IMR-90 (cell line): ENCODE results near the gene USP36. TPM values are rescaled to one million over a fixed set of nuclear protein-coding genes. Genes with fewer than 3 reads are reported as not detected.

Experiments
- ATAC-seq: fragments of 200-7000 bp; cut with Tn5 transposase; 2 replicates; pipeline ENCODE4 v1.9.1; 2020; ENCODE audit warnings: low read depth, mild to moderate bottlenecking, moderate library complexity
- BruUV-seq: library from RNA; stranded (reverse); fragments of 400-500 nt; replicated peaks from 2 replicates; lab custom pipeline; 2021; lab: Mats Ljungman, UMichigan
- CTCF ChIA-PET: fragments of 300-600 bp; formaldehyde crosslinking; extraction: SDS; loops from one replicate; lab custom pipeline; 2021; ENCODE audit warnings: antibody characterized with exemption; lab: Yijun Ruan, JAX
- POLR2A ChIA-PET: fragments of 300-600 bp; sonication (Branson Sonifier 250); formaldehyde crosslinking; loops from one replicate; lab custom pipeline; 2022; ENCODE audit warnings: antibody characterized with exemption; ENCODE audit not compliant: unreplicated experiment; lab: Charles Lee
- DNase-seq: peaks from one replicate; pipeline ENCODE4 v3.0.0; 2013
- H2AFZ ChIP-seq: replicated peaks from 2 replicates; pipeline ENCODE3; 2013; ENCODE audit warnings: low read length, mild to moderate bottlenecking; ENCODE audit not compliant: poor library complexity
- H2AK5ac ChIP-seq: 2 replicates; pipeline ENCODE4 v1.6.1; 2013; ENCODE audit warnings: low read depth, low read length, inconsistent platforms
- H2AK9ac ChIP-seq: replicated peaks from 2 replicates; pipeline ENCODE3; 2013; ENCODE audit warnings: mild to moderate bottlenecking, low read depth, low read length, moderate library complexity; ENCODE audit not compliant: poor library complexity
- H2BK120ac ChIP-seq: 2 replicates; pipeline ENCODE4 v1.6.1; 2013; ENCODE audit warnings: low read depth, low read length, inconsistent platforms
- H2BK15ac ChIP-seq: 3 replicates; pipeline ENCODE4 v1.6.1; 2013; ENCODE audit warnings: low read depth, low read length, inconsistent platforms
- H2BK20ac ChIP-seq: 2 replicates; pipeline ENCODE4 v1.6.1; 2013; ENCODE audit warnings: low read depth, mild to moderate bottlenecking, inconsistent platforms, low read length, moderate library complexity
- H2BK5ac ChIP-seq: 2 replicates; pipeline ENCODE4 v1.6.1; 2013; ENCODE audit warnings: mild to moderate bottlenecking, low read depth, low read length, inconsistent platforms; ENCODE audit not compliant: poor library complexity, severe bottlenecking
- H3K14ac ChIP-seq: replicated peaks from 2 replicates; pipeline ENCODE4 v1.6.1; 2013; ENCODE audit warnings: low read depth, low read length, inconsistent platforms
- H3K18ac ChIP-seq: 2 replicates; pipeline ENCODE4 v1.6.1; 2013; ENCODE audit warnings: low read depth, low read length, control low read depth
- H3K23ac ChIP-seq: 2 replicates; pipeline ENCODE4 v1.6.1; 2013; ENCODE audit warnings: low read depth, low read length, inconsistent platforms
- H3K27ac ChIP-seq: 2 replicates; pipeline ENCODE4 v1.5.1; 2013; ENCODE audit warnings: mild to moderate bottlenecking, control low read depth, low read length; ENCODE audit not compliant: insufficient read depth
- H3K27me3 ChIP-seq: 2 replicates; pipeline ENCODE4 v1.6.1; 2013; ENCODE audit warnings: low read length; ENCODE audit not compliant: control insufficient read depth, insufficient read depth
- H3K36me3 ChIP-seq: 2 replicates; pipeline ENCODE4 v1.6.1; 2013; ENCODE audit warnings: low read length, mixed read lengths; ENCODE audit not compliant: control insufficient read depth, insufficient read depth
- H3K4ac ChIP-seq: 2 replicates; pipeline ENCODE4 v1.6.1; 2013; ENCODE audit warnings: low read depth, low read length, inconsistent platforms
- H3K4me1 ChIP-seq: 2 replicates; pipeline ENCODE4 v1.6.1; 2013; ENCODE audit warnings: low read length, mixed read lengths; ENCODE audit not compliant: control insufficient read depth, insufficient read depth
- H3K4me2 ChIP-seq: 2 replicates; pipeline ENCODE4 v1.6.1; 2013; ENCODE audit warnings: low read depth, mild to moderate bottlenecking, control low read depth, low read length, moderate library complexity
- H3K4me3 ChIP-seq: 2 replicates; pipeline ENCODE4 v1.5.1; 2013; ENCODE audit warnings: low read depth, mild to moderate bottlenecking, control low read depth, low read length, moderate library complexity; ENCODE audit not compliant: insufficient read depth
- H3K56ac ChIP-seq: 2 replicates; pipeline ENCODE4 v1.6.1; 2013; ENCODE audit warnings: low read length, inconsistent platforms; ENCODE audit not compliant: insufficient read depth; ENCODE audit errors: extremely low read depth
- H3K79me1 ChIP-seq, 2 experiments: 2 replicates each; pipeline ENCODE4 v1.6.1; 2013; ENCODE audit warnings: low read length in 2 of 2, inconsistent platforms in 1 of 2, low read depth in 1 of 2
- H3K9ac ChIP-seq: 2 replicates; pipeline ENCODE4 v1.6.1; 2013; ENCODE audit warnings: low read depth, low read length, control low read depth
- H3K9me1 ChIP-seq: 2 replicates; pipeline ENCODE4 v1.6.1; 2013; ENCODE audit warnings: low read length, inconsistent platforms; ENCODE audit not compliant: insufficient read depth
- H3K9me3 ChIP-seq: 2 replicates; pipeline ENCODE4 v1.6.1; 2013; ENCODE audit warnings: low read length; ENCODE audit not compliant: control insufficient read depth, insufficient read depth
- H4K20me1 ChIP-seq: 2 replicates; pipeline ENCODE4 v1.6.1; 2013; ENCODE audit warnings: low read length, inconsistent platforms; ENCODE audit not compliant: insufficient read depth
- H4K5ac ChIP-seq: 2 replicates; pipeline ENCODE4 v1.6.1; 2013; ENCODE audit warnings: mild to moderate bottlenecking, low read depth, low read length, control low read depth
- H4K8ac ChIP-seq, 2 experiments: 2 replicates each; pipeline ENCODE4 v1.6.1; 2013; ENCODE audit warnings: low read depth in 2 of 2, low read length in 2 of 2, control low read depth in 1 of 2, inconsistent platforms in 1 of 2
- H4K91ac ChIP-seq: 2 replicates; pipeline ENCODE4 v1.6.1; 2013; ENCODE audit warnings: low read depth, low read length, inconsistent platforms; ENCODE audit not compliant: insufficient read depth
- BHLHE40 ChIP-seq: fragments of 150-350 bp; IDR thresholded peaks from 2 replicates; pipeline ENCODE4 v1.6.1; 2016; ENCODE audit warnings: mild to moderate bottlenecking, low read depth, low read length
- CEBPB ChIP-seq: IDR thresholded peaks from 2 replicates; pipeline ENCODE4 v1.6.1; 2012; ENCODE audit warnings: low read depth, low read length, improper control_type of control experiment
- CHD1 ChIP-seq: IDR thresholded peaks from 2 replicates; pipeline ENCODE4 v1.6.1; 2012; ENCODE audit warnings: low read depth, low read length, improper control_type of control experiment
- ELK1 ChIP-seq: fragments of 150-350 bp; IDR thresholded peaks from 2 replicates; pipeline ENCODE4 v1.6.1; 2016; ENCODE audit warnings: low read depth, mild to moderate bottlenecking, low read length, moderate library complexity, borderline replicate concordance
- FOS ChIP-seq: fragments of 150-350 bp; IDR thresholded peaks from 2 replicates; pipeline ENCODE4 v1.6.1; 2016; ENCODE audit warnings: low read depth, low read length
- MAFK ChIP-seq: IDR thresholded peaks from 2 replicates; pipeline ENCODE4 v1.6.1; 2012; ENCODE audit warnings: low read depth, low read length, improper control_type of control experiment
- MAZ ChIP-seq: IDR thresholded peaks from 2 replicates; pipeline ENCODE4 v1.6.1; 2012; ENCODE audit warnings: low read depth, mild to moderate bottlenecking, low read length, improper control_type of control experiment, moderate library complexity, borderline replicate concordance
- MXI1 ChIP-seq: IDR thresholded peaks from 2 replicates; pipeline ENCODE4 v1.6.1; 2012; ENCODE audit warnings: low read depth, mild to moderate bottlenecking, low read length, moderate library complexity, borderline replicate concordance
- NFE2L2 ChIP-seq: fragments of 150-350 bp; IDR thresholded peaks from 2 replicates; pipeline ENCODE4 v1.6.1; 2016; ENCODE audit warnings: low read depth, mild to moderate bottlenecking, low read length
- POLR2A ChIP-seq: IDR thresholded peaks from 2 replicates; pipeline ENCODE4 v1.6.1; 2012; ENCODE audit warnings: mild to moderate bottlenecking, low read depth, low read length
- RAD21 ChIP-seq: IDR thresholded peaks from 2 replicates; pipeline ENCODE4 v1.6.1; 2012; ENCODE audit warnings: low read length, improper control_type of control experiment
- RCOR1 ChIP-seq: IDR thresholded peaks from 2 replicates; pipeline ENCODE4 v1.6.1; 2012; ENCODE audit warnings: mild to moderate bottlenecking, low read length, improper control_type of control experiment; ENCODE audit not compliant: insufficient replicate concordance
- RFX5 ChIP-seq: IDR thresholded peaks from 2 replicates; pipeline ENCODE4 v1.8.0; 2012; ENCODE audit warnings: low read depth, mild to moderate bottlenecking, low read length, moderate library complexity
- SMC3 ChIP-seq: fragments of 150-350 bp; IDR thresholded peaks from 2 replicates; pipeline ENCODE4 v1.6.1; 2016; ENCODE audit warnings: low read depth, mild to moderate bottlenecking, antibody characterized with exemption, low read length, moderate library complexity
- WGBS, 2 experiments: methylation state at CpG; one replicate each; pipeline versions ENCODE4 v1.1.5 to v1.1.7; 2013; ENCODE audit warnings: missing lambda C conversion rate in 2 of 2; ENCODE audit not compliant: insufficient read length in 1 of 2; ENCODE audit errors: extremely low coverage in 2 of 2; 5-methylcytosine and 5-hydroxymethylcytosine counted together
- dilution Hi-C: fragments of 300-500 bp; cut with HindIII; formaldehyde crosslinking; loops from one replicate; pipeline ENCODE4 v1.14.3; 2018; ENCODE audit warnings: low sequenced_read_pairs; ENCODE audit not compliant: unreplicated experiment
- in situ Hi-C: fragments of 300-500 bp; cut with MboI; formaldehyde crosslinking; loops from 3 replicates; pipeline ENCODE4 v1.14.3; 2019; ENCODE audit warnings: low sequenced_read_pairs, inconsistent platforms, mixed read lengths
- intact Hi-C: fragments of 100-400 bp; cut with micrococcal nuclease; formaldehyde crosslinking; loops from 2 replicates; pipeline ENCODE4 v1.10.0; 2022
- polyA plus RNA-seq, 3 experiments: library from polyadenylated mRNA; depleted of rRNA; stranded (reverse); fragments of >200 nt; gene quantifications; 2 replicates each; pipeline ENCODE4 v1.2.3, GENCODE V29; 2012; ENCODE audit warnings: low replicate concordance in 1 of 3
- total RNA-seq: library from RNA; depleted of rRNA; stranded (reverse); fragments of >200 nt; gene quantifications from 2 replicates; pipeline ENCODE4 v1.2.3, GENCODE V29; 2012
- TF ChIP-seq, protein P1 (sequence below): conservative IDR thresholded peaks from 2 replicates; pipeline ENCODE4 v1.5.1; 2012; ENCODE audit warnings: mild to moderate bottlenecking, low read depth, low read length, improper control_type of control experiment
- TF ChIP-seq, protein P2 (sequence below): fragments of 150-350 bp; IDR thresholded peaks from 2 replicates; pipeline ENCODE4 v1.6.1; 2017; ENCODE audit warnings: mild to moderate bottlenecking, antibody characterized with exemption, low read length, low read depth

The USP36 gene
- total and polyA plus RNA-seq, 2 of the 4 experiments (the other 2 are of a cell fraction): 30.6 to 38.3 TPM

- no peak overlapping the region for H2BK120ac ChIP-seq
- H3K4ac ChIP-seq: no peak overlapping the region
- no peak overlapping the region for H4K5ac ChIP-seq
- H3K36me3 ChIP-seq: peaks cover 62% of the 10 kb centered on the region
- H3K4me3 ChIP-seq: no peak overlapping the region
- no peak overlapping the region for H4K91ac ChIP-seq
- no peak overlapping the region for H3K27ac ChIP-seq
- no peak for TF ChIP-seq FOS
- TF ChIP-seq ELK1: no peak
- TF ChIP-seq CHD1: no peak
- no peak for TF ChIP-seq MAZ
- no peak for TF ChIP-seq CEBPB
- TF ChIP-seq BHLHE40: no peak
- no peak for TF ChIP-seq MXI1
- TF ChIP-seq RAD21: no peak
- no peak for TF ChIP-seq NFE2L2
- no peak for TF ChIP-seq SMC3
- TF ChIP-seq RCOR1: no peak
- no peak for TF ChIP-seq POLR2A
- no peak for TF ChIP-seq RFX5
- TF ChIP-seq, protein P1, sequence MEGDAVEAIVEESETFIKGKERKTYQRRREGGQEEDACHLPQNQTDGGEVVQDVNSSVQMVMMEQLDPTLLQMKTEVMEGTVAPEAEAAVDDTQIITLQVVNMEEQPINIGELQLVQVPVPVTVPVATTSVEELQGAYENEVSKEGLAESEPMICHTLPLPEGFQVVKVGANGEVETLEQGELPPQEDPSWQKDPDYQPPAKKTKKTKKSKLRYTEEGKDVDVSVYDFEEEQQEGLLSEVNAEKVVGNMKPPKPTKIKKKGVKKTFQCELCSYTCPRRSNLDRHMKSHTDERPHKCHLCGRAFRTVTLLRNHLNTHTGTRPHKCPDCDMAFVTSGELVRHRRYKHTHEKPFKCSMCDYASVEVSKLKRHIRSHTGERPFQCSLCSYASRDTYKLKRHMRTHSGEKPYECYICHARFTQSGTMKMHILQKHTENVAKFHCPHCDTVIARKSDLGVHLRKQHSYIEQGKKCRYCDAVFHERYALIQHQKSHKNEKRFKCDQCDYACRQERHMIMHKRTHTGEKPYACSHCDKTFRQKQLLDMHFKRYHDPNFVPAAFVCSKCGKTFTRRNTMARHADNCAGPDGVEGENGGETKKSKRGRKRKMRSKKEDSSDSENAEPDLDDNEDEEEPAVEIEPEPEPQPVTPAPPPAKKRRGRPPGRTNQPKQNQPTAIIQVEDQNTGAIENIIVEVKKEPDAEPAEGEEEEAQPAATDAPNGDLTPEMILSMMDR: no peak
- TF ChIP-seq MAFK: no peak
- TF ChIP-seq, protein P2, sequence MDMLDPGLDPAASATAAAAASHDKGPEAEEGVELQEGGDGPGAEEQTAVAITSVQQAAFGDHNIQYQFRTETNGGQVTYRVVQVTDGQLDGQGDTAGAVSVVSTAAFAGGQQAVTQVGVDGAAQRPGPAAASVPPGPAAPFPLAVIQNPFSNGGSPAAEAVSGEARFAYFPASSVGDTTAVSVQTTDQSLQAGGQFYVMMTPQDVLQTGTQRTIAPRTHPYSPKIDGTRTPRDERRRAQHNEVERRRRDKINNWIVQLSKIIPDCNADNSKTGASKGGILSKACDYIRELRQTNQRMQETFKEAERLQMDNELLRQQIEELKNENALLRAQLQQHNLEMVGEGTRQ: no peak
- H3K9me3 ChIP-seq: no peaks in the 10 kb centered on the region
- no peak overlapping the region for H3K9ac ChIP-seq
- no peak overlapping the region for H2AK5ac ChIP-seq
- H2AK9ac ChIP-seq: no peak overlapping the region
- DNase-seq: no peak
- H2BK15ac ChIP-seq: no peak overlapping the region
- CTCF ChIA-PET: interaction anchor here (0.8 to 1.2 kb wide), 2 partner anchors 15 to 309 kb away, joined by 3 read pairs; no protein-coding TSS in a partner anchor
- H2BK5ac ChIP-seq: no peak overlapping the region
- H4K8ac ChIP-seq: no peak overlapping the region
- H4K20me1 ChIP-seq: peaks cover 13% of the 10 kb centered on the region
- H3K4me2 ChIP-seq: no peak overlapping the region
- H3K27me3 ChIP-seq: no peaks in the 10 kb centered on the region
- H3K79me1 ChIP-seq: peaks cover 19 to 53% of the 10 kb centered on the region in 2 experiments
- in situ Hi-C loops (no loop called here), intact Hi-C loops (no loop called here), dilution Hi-C loops (no loop called here)
- H3K56ac ChIP-seq: no peak overlapping the region
- H2AFZ ChIP-seq: no peak overlapping the region
- no peak overlapping the region for H3K23ac ChIP-seq
- peaks cover 5% of the 10 kb centered on the region; the same call in 1 of the 2 replicates for H3K9me1 ChIP-seq
- 93% methylated on average over 12 of the region's 14 CpGs; no CpG with 5 or more reads in 1 of the 2 experiments for WGBS, 2 experiments
- no TSS peak for BruUV-seq
- ATAC-seq: no peak
- no peaks in the 10 kb centered on the region for H3K4me1 ChIP-seq
- no peak overlapping the region for H2BK20ac ChIP-seq
- POLR2A ChIA-PET: no interaction called here
- H3K18ac ChIP-seq: no peak overlapping the region
- no peak overlapping the region for H3K14ac ChIP-seq
These were observed 35.3 kb downstream of the USP36 start for GRCh38 chr17:78805301-78805700.
